Activated naive CD4-positive, alpha-beta T cell treated with anti-CD3 and anti-CD28 coated beads for 36 hours (primary cell): ENCODE measurements around the gene ATP12A. TPM values are rescaled to one million over a fixed set of nuclear protein-coding genes. Genes with fewer than 3 reads are reported as not detected.

ENCODE experiments used
- CTCF ChIA-PET: fragments of 350-600 bp; sonication (Branson Sonifier 250); formaldehyde crosslinking; loops from one replicate; lab custom pipeline; 2021; ENCODE audit warnings: antibody characterized with exemption; lab: Charles Lee
- DNase-seq: peaks from one replicate; pipeline ENCODE4 v3.0.0-alpha.2; 2020
- H3K27ac Mint-ChIP-seq: one replicate; pipeline ENCODE4 v1.8.0; 2021; ENCODE audit warnings: mild to moderate bottlenecking, mixed read lengths
- H3K27me3 Mint-ChIP-seq: one replicate; pipeline ENCODE4 v1.8.0; 2021; ENCODE audit warnings: low read depth, mixed read lengths
- H3K36me3 Mint-ChIP-seq: one replicate; pipeline ENCODE4 v1.8.0; 2021; ENCODE audit warnings: low read depth, mixed read lengths
- H3K4me1 Mint-ChIP-seq: one replicate; pipeline ENCODE4 v1.8.0; 2021; ENCODE audit warnings: low read depth, mixed read lengths
- H3K4me3 Mint-ChIP-seq: one replicate; pipeline ENCODE4 v1.8.0; 2021; ENCODE audit warnings: mild to moderate bottlenecking, moderate library complexity, mixed read lengths
- H3K9me3 Mint-ChIP-seq: one replicate; pipeline ENCODE4 v1.8.0; 2021; ENCODE audit warnings: mixed read lengths
- intact Hi-C: fragments of 100-400 bp; cut with micrococcal nuclease; formaldehyde crosslinking; loops from one replicate; pipeline ENCODE4 v1.15.1; 2023
- total RNA-seq, 2 experiments: library from RNA; stranded (reverse); gene quantifications; one replicate each; pipeline ENCODE4 v1.2.3, GENCODE V29; 2021

ATP12A gene
- total RNA-seq, 2 experiments from 2014 or later: 0.05 TPM; not detected in 1

DNA sequence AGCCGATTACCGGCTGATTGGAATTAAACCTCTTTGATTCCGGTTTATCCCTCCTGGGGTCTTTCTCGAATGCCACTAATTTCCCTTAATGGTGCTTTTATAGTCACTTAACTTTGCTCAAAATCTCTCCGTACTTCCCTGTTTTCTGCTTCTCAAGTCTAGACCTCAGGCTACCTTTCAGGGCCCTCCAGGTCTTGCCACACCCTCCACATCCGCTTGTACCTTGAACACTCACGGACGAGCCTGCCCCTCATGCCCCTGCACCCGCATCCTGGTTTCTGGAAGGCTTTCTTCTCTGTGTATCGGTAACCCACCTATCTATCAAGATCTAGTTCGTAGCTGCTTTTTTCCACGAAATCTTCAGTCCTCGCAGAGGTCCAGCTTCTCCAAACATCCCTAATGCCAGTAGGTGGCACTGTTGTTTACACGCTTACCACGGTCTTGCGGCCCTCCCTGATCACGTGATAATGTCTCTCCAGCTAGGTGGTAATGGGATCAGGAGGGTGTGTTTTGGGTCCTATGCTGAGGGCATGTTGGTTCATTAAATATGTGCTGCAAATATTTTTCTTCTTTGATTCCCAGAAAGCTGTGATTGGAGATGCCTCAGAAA lies 13.8 kb downstream of the ATP12A start:
- Mint-ChIP-seq H3K27ac (no peak overlapping the region), H3K4me3 (no peak overlapping the region), H3K36me3 (no peaks in the 10 kb centered on the region), H3K4me1 (peaks cover 6% of the 10 kb centered on the region), H3K9me3 (no peaks in the 10 kb centered on the region), H3K27me3 (peaks cover 33% of the 10 kb centered on the region)
- DNase-seq: peak; percentile 74
- intact Hi-C loops: loop anchor here (1.0 to 5.0 kb wide), 2 partner anchors 34 to 273 kb away; no protein-coding TSS in a partner anchor
- CTCF ChIA-PET: interaction anchor here (0.6 to 4.8 kb wide), 26 partner anchors 9 to 420 kb away, joined by 3 to 94 read pairs (median 4); no protein-coding TSS in a partner anchor

DNA sequence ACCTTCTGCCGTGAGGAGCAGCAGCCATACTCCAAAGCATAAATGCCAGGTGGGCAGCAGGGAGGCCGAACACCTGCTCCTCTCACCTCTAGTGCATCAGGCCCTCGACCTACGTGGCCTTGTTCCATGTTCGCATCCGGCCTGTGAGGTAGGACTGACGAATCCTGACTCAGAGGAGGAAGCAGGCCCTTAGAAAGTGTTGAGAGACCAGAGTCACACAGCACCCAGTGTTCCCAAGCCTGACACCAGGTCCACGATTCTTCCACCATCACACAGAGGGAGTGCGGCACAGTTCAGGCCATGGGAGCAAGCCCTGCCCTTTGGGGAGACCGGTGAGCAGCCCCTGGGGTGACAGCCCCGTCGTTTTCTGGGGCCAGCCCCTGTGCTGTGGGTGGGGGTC lies 14.7 kb downstream of the ATP12A start:
- H3K27ac Mint-ChIP-seq: no peak overlapping the region
- H3K4me3 Mint-ChIP-seq: no peak overlapping the region
- intact Hi-C loops: loop anchor here (1.0 to 5.0 kb wide), 2 partner anchors 33 to 272 kb away; no protein-coding TSS in a partner anchor
- CTCF ChIA-PET: interaction anchor here (0.7 to 4.8 kb wide), 16 partner anchors 8 to 274 kb away, joined by 3 to 94 read pairs (median 5); no protein-coding TSS in a partner anchor
- H3K36me3 Mint-ChIP-seq: no peaks in the 10 kb centered on the region
- no peaks in the 10 kb centered on the region for H3K9me3 Mint-ChIP-seq
- H3K4me1 Mint-ChIP-seq: peaks cover 6% of the 10 kb centered on the region
- H3K27me3 Mint-ChIP-seq: peaks cover 33% of the 10 kb centered on the region
- no peak for DNase-seq

DNA sequence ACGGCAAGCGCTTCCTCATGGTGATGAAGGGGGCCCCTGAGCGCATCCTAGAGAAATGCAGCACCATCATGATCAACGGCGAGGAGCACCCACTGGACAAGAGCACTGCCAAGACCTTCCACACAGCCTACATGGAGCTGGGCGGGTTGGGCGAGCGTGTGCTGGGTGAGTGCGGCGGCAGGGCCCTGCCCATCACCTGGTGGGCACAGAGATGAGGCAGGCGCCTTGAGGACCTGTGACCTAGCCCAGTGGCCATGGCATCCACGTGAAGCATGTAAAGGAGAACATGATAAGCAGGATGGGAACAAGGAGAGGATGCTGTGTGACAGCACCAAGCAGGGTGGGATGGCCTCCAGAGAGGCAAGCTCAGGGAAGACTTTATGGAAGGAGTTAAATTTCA lies 18.5 kb downstream of the ATP12A start:
- Mint-ChIP-seq H3K27me3 (peaks cover 13% of the 10 kb centered on the region), H3K4me1 (peaks cover 10% of the 10 kb centered on the region), H3K9me3 (no peaks in the 10 kb centered on the region), H3K36me3 (no peaks in the 10 kb centered on the region), H3K4me3 (no peak overlapping the region), H3K27ac (no peak overlapping the region)
- CTCF ChIA-PET: interaction anchor here (1.0 to 1.7 kb wide), 5 partner anchors 11 to 29 kb away, joined by 3 to 6 read pairs (median 5); no protein-coding TSS in a partner anchor
- DNase-seq: no peak
- intact Hi-C loops: no loop called here

DNA sequence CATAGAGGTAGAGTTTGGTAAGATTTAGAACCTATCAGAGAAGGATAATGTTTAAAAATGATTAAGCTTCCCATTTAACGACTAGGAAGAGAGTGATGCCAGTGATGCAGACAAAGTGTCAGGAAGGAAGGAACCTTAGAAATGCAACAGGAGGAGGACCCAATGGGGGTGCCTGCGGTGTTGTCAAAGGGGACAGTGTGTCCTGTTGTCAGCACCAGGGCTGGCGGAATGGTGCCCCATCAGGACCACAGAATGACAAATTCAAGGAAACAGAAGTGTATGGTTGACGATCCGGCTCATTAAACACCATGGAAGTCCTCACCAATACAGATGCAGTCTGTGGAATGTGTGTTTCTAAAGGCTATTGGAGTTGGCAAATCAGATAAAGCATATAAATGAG lies 19.3 kb downstream of the ATP12A start:
- Mint-ChIP-seq H3K4me1 (peaks cover 4% of the 10 kb centered on the region), H3K27me3 (peaks cover 9% of the 10 kb centered on the region), H3K9me3 (no peaks in the 10 kb centered on the region), H3K36me3 (no peaks in the 10 kb centered on the region), H3K4me3 (no peak overlapping the region), H3K27ac (no peak overlapping the region)
- CTCF ChIA-PET: interaction anchor here (1.4 kb wide), 1 partner anchor 28 kb away, joined by 4 read pairs; no protein-coding TSS in a partner anchor
- intact Hi-C loops: no loop called here
- DNase-seq: no peak

DNA sequence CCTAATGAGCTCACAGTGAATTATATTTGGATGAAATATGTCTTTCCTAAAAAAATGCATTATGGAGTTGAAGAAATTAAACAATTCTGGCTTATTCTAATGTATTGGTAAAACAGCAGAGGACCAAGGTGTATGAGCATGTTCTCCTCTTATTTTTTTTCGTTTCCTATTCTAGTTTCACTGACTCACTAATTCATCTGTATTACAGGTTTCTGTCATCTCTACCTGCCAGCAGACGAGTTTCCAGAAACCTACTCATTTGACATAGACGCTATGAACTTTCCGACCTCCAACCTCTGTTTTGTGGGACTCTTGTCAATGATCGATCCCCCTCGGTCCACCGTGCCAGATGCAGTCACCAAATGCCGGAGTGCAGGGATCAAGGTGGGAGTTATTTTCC lies 20.3 kb downstream of the ATP12A start:
- CTCF ChIA-PET: interaction anchor here (1.4 kb wide), 1 partner anchor 27 kb away, joined by 4 read pairs; no protein-coding TSS in a partner anchor
- peaks cover 4% of the 10 kb centered on the region for H3K4me1 Mint-ChIP-seq
- H3K27me3 Mint-ChIP-seq: peaks cover 9% of the 10 kb centered on the region
- H3K36me3 Mint-ChIP-seq: no peaks in the 10 kb centered on the region
- H3K4me3 Mint-ChIP-seq: no peak overlapping the region
- H3K9me3 Mint-ChIP-seq: no peaks in the 10 kb centered on the region
- intact Hi-C loops: no loop called here
- no peak for DNase-seq
- H3K27ac Mint-ChIP-seq: no peak overlapping the region

DNA sequence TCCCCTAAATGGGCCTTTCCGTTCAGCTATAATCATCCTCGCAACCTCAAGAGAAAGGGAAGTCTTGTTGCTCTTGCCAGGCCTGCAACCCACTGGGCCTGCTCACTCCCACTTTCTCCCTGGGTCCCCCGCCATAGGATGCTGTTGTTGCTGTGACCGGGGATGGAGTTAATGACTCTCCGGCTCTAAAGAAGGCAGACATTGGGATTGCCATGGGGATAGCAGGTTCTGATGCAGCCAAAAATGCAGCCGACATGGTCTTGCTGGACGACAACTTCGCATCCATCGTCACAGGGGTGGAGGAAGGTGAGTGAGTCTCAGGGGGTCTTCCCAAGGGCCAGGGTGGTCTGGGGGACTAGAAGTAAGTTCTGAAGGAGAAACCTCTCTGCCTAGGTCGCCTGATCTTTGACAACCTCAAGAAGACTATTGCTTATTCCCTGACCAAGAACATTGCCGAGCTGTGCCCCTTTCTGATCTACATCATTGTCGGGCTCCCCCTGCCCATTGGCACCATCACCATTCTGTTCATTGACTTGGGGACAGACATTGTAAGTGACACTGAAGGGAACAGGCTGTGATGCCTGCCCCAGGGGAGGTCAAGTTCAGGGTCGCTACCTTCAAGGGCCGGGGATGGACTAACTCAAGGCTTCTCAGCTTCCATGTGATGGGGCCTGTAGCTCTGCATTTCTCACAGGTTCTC lies 26.8 kb downstream of the ATP12A start:
- DNase-seq: no peak
- H3K27me3 Mint-ChIP-seq: no peaks in the 10 kb centered on the region
- H3K27ac Mint-ChIP-seq: no peak overlapping the region
- CTCF ChIA-PET: interaction anchor here (0.5 to 1.6 kb wide), 4 partner anchors 13 to 107 kb away, joined by 3 to 6 read pairs (median 4); no protein-coding TSS in a partner anchor
- intact Hi-C loops: loop anchor here (5.0 kb wide), 2 partner anchors 440 to 580 kb away; partner anchors contain the start of gene MTMR6
- H3K36me3 Mint-ChIP-seq: no peaks in the 10 kb centered on the region
- H3K9me3 Mint-ChIP-seq: no peaks in the 10 kb centered on the region
- H3K4me3 Mint-ChIP-seq: no peak overlapping the region
- H3K4me1 Mint-ChIP-seq: peaks cover 17% of the 10 kb centered on the region

DNA sequence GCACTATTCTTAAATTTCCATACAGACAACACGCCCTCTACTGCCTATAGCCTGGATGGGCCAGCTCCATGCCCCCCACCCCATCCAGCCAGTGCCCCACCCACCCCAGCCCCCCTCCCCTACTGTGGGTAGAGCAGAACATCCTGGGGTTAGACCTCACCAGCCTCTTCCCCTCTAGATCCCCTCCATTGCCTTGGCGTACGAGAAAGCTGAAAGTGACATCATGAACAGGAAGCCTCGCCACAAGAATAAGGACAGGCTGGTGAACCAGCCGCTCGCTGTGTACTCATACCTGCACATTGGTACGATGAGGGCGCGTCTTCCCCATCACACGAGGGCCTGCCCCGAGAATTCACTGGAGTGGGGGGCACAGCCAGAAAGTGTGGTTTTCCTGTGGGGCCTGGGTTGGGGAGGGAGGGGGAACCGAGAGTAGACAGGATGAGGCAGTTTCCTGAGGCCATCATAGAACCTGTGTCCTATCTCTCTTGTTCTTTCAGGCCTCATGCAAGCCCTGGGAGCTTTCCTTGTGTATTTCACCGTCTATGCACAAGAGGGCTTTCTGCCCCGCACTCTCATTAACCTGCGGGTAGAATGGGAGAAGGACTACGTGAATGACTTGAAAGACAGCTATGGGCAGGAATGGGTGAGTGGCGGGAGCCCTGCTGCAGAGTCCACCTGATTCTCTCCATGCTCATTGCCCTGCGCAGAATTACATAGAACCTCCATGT lies 29.1 kb downstream of the ATP12A start:
- Mint-ChIP-seq H3K9me3 (no peaks in the 10 kb centered on the region), H3K27ac (peak overlapping the region; percentile 28), H3K4me1 (peaks cover 17% of the 10 kb centered on the region), H3K36me3 (no peaks in the 10 kb centered on the region), H3K27me3 (no peaks in the 10 kb centered on the region), H3K4me3 (peak overlapping the region; percentile 17)
- CTCF ChIA-PET: interaction anchor here (0.6 to 2.0 kb wide), 7 partner anchors 10 to 445 kb away, joined by 3 to 10 read pairs (median 5); no protein-coding TSS in a partner anchor
- intact Hi-C loops: loop anchor here (1.0 to 5.0 kb wide), 7 partner anchors 19 to 578 kb away; partner anchors contain the start of genes MTMR6 and PARP4
- peak; percentile 91 for DNase-seq

DNA sequence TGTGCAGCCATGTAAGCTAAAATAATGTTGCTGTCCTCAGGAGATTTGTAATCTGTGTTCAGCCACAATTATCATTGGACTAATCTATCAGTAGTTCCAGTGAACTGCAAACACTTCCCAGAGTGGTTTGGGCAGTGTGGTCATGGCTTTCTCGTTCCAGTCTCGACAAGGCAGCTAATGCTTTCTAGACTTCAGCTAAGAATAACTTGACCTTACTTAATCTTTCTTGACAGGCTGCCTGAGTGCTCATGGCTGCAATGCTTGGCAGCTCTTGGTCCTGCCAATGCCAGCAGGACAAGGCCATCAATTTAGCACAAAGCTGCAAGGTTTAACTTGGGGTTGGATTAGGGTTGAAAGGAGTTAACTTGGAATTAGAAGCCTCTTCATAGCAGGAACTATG lies 32.8 kb downstream of the ATP12A start:
- H3K4me1 Mint-ChIP-seq: peaks cover 16% of the 10 kb centered on the region
- CTCF ChIA-PET: interaction anchor here (1.0 to 4.3 kb wide), 5 partner anchors 11 to 43 kb away, joined by 3 to 17 read pairs (median 7); no protein-coding TSS in a partner anchor
- no peaks in the 10 kb centered on the region for H3K36me3 Mint-ChIP-seq
- no peak for DNase-seq
- H3K27me3 Mint-ChIP-seq: peaks cover 4% of the 10 kb centered on the region
- H3K27ac Mint-ChIP-seq: no peak overlapping the region
- no peaks in the 10 kb centered on the region for H3K9me3 Mint-ChIP-seq
- no peak overlapping the region for H3K4me3 Mint-ChIP-seq
- intact Hi-C loops: no loop called here

DNA sequence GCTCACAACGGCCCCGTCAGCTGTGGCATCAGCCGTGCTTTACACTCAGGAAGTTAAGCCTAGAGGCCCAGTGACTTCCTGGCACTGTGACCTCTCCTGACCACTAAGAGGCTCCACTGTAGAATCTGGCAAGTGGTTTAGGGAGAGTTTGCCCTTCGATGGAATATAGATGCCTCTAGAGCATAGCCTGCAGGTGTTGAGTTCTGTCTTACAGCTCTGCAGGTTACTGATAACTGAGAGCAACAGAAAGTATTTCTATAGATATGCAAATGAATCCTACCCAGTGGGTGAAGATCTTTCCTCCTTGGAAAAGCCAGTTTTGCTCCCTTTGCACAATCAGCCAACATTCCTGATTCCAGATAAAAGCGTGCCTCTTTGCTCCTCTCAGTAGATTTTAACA lies 35.8 kb downstream of the ATP12A start:
- Mint-ChIP-seq H3K27ac (no peak overlapping the region), H3K27me3 (peaks cover 4% of the 10 kb centered on the region), H3K36me3 (no peaks in the 10 kb centered on the region), H3K4me3 (no peak overlapping the region), H3K9me3 (no peaks in the 10 kb centered on the region), H3K4me1 (no peaks in the 10 kb centered on the region)
- intact Hi-C loops: no loop called here
- no peak for DNase-seq
- CTCF ChIA-PET: interaction anchor here (1.7 to 4.3 kb wide), 2 partner anchors 10 to 22 kb away, joined by 5 to 17 read pairs; no protein-coding TSS in a partner anchor

DNA sequence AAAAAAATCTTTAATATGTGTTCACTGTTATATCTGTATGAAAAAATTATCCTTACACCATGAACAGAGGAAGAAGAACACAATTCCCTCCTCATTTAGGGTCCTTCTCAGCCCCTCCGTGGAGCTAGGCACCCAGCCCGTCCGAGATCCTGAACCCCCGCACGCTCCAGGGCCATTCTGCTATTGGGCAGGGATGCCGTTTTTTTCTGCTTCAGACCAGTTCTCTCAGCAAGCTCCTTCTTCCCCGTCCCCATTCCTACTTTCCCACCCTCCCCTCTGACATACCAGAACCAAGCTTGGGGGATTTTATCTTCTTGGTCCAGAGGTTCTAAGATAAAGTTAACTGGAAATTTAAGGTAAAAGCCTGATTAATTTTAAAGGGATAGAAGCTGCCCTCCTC lies 36.2 kb downstream of the ATP12A start:
- no peak overlapping the region for H3K27ac Mint-ChIP-seq

DNA sequence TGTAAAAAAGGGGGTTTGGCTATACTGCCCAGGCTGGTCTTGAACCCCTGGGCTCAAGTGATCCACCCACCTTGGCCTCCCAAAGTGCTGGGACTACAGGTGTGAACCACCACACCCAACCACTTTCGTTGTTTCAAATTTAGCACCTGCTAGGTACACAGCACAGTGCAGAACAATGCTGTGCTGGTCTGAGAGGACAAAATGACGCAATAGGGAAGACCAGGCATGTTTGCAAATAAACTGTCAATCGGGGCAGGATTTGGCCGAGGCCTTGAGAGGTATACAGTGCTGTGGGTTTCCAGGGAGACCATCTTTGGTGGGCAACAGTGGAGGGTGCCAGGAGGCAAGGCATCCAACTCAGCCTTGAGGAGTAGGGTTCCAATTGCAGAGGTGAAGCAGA lies 37.0 kb downstream of the ATP12A start:
- Mint-ChIP-seq H3K4me1 (no peaks in the 10 kb centered on the region), H3K36me3 (no peaks in the 10 kb centered on the region), H3K9me3 (no peaks in the 10 kb centered on the region), H3K27me3 (peaks cover 4% of the 10 kb centered on the region), H3K4me3 (no peak overlapping the region), H3K27ac (no peak overlapping the region)
- intact Hi-C loops: no loop called here
- no peak for DNase-seq
- CTCF ChIA-PET: interaction anchor here (1.7 to 4.3 kb wide), 2 partner anchors 9 to 23 kb away, joined by 5 to 17 read pairs; no protein-coding TSS in a partner anchor

More for the DNA sequence above, 36.2 kb downstream of the ATP12A start:
- no peaks in the 10 kb centered on the region for H3K36me3 Mint-ChIP-seq
- CTCF ChIA-PET: interaction anchor here (1.7 to 4.3 kb wide), 2 partner anchors 10 to 22 kb away, joined by 5 to 17 read pairs; no protein-coding TSS in a partner anchor
- no peaks in the 10 kb centered on the region for H3K9me3 Mint-ChIP-seq
- no peak overlapping the region for H3K4me3 Mint-ChIP-seq
- intact Hi-C loops: no loop called here
- H3K4me1 Mint-ChIP-seq: no peaks in the 10 kb centered on the region
- DNase-seq: no peak
- H3K27me3 Mint-ChIP-seq: peaks cover 4% of the 10 kb centered on the region
